Ovary (tissue), 3 donors: ENCODE results near the gene CTSK.
A peak's percentile ranks its signal among the peaks of the same experiment; 100 is the strongest.

Source experiments
- POLR2A ChIP-seq: fragments of 450-650 bp; IDR thresholded peaks from one replicate; pipeline ENCODE4 v1.6.1; 2017; ENCODE audit warnings: antibody characterized with exemption, mild to moderate bottlenecking, moderate library complexity
- TF ChIP-seq, protein P1 (sequence below), 3 donors: fragments of 450-650 bp in 2 of 3; fragments of 200-600 bp in 1 of 3; IDR thresholded peaks; one replicate each; pipeline versions ENCODE4 v1.5.1 to v1.8.0; 2016 to 2022; ENCODE audit warnings: antibody characterized with exemption in 3 of 3, mild to moderate bottlenecking in 1 of 3
- donor health status: DM: no; HTN: no; CAD: no.

DNA sequence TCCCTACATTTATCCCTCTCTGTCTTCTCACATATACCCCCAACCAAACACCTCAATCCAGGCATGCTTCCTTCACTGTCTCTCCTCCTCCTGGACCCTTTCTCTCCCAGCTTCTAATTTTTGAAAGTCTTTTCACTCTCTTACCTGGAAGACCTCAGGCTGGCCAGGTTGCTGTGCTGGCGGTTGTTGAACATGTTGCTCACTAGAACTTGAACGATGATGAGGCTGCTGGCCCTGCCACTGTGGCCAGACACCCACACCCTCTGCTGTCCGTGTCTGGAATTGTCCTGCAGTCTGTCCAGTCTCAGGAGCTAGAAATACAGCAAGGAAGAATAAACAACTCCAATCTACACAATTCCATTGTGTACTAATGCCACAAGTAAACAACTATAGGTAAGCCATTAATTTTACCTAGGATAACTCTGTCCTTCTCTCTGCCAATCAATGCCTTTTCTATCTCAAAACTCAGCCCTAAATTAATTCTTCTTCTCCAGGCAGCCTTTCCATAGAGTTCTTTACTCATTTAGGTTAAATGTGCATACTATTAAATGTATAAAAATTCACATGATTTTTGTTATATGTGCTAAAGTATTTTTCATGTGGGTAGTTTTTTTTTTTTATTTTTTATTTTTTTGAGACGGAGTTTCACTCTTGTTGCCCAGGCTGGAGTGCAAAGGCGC, 5.1 kb upstream of the CTSK start:
- TF ChIP-seq POLR2A, result no peak
- TF ChIP-seq, protein P1, sequence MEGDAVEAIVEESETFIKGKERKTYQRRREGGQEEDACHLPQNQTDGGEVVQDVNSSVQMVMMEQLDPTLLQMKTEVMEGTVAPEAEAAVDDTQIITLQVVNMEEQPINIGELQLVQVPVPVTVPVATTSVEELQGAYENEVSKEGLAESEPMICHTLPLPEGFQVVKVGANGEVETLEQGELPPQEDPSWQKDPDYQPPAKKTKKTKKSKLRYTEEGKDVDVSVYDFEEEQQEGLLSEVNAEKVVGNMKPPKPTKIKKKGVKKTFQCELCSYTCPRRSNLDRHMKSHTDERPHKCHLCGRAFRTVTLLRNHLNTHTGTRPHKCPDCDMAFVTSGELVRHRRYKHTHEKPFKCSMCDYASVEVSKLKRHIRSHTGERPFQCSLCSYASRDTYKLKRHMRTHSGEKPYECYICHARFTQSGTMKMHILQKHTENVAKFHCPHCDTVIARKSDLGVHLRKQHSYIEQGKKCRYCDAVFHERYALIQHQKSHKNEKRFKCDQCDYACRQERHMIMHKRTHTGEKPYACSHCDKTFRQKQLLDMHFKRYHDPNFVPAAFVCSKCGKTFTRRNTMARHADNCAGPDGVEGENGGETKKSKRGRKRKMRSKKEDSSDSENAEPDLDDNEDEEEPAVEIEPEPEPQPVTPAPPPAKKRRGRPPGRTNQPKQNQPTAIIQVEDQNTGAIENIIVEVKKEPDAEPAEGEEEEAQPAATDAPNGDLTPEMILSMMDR (IDR thresholded peaks at IDR 0.05), result peak in 2 of 3 donors; percentile 29 to 33
